ENCODE data around the gene HIF1AN.

Gene HIF1AN

GRCh38 chr10:100598166-100598565, 62.4 kb downstream of the HIF1AN start:
- no peak overlapping the region for H3K4me3 ChIP-seq (ENCODE audit: low read depth, low read length)
- no peak for TF ChIP-seq CTCF (IDR thresholded peaks at IDR 0.05; ENCODE audit: borderline replicate concordance, insufficient read depth, low read depth, low read length)

GRCh38 chr10:100600218-100600617, 64.5 kb downstream of the HIF1AN start:
- H3K4me3 ChIP-seq (ENCODE audit: low read depth, low read length) = no peak overlapping the region
- TF ChIP-seq CTCF (IDR thresholded peaks at IDR 0.05; ENCODE audit: borderline replicate concordance, insufficient read depth, low read depth, low read length) = no peak

GRCh38 chr10:100607439-100607838, 71.7 kb downstream of the HIF1AN start:
- H3K4me3 ChIP-seq (ENCODE audit: low read depth, low read length) = no peak overlapping the region
- TF ChIP-seq CTCF (IDR thresholded peaks at IDR 0.05; ENCODE audit: borderline replicate concordance, insufficient read depth, low read depth, low read length) = no peak

Measured in GM12875 (cell line).